Endothelial cell of umbilical vein (primary cell): Measurements from ENCODE around the gene LAMB1.

ENCODE experiments used
- CTCF ChIP-seq, 2 donors: IDR thresholded peaks; 1 replicate in 1 of 2; 2 replicates in 1 of 2; pipeline ENCODE4 v1.5.1; 2011; ENCODE audit warnings: low read length in 2 of 2, mild to moderate bottlenecking in 2 of 2, moderate library complexity in 2 of 2, control low read depth in 1 of 2, inconsistent platforms in 1 of 2, low read depth in 1 of 2; ENCODE audit not compliant: insufficient read depth in 1 of 2; ENCODE audit errors: extremely low read depth in 1 of 2
- MYC ChIP-seq: IDR thresholded peaks from one replicate; pipeline ENCODE4 v1.6.1; 2011; ENCODE audit warnings: mild to moderate bottlenecking, low read depth, low read length
- POLR2A ChIP-seq: IDR thresholded peaks from 2 replicates; pipeline ENCODE4 v1.6.1; 2012; ENCODE audit warnings: low read depth, mild to moderate bottlenecking, control low read depth, low read length
- POLR2AphosphoS5 ChIP-seq: IDR thresholded peaks from 2 replicates; pipeline ENCODE4 v1.6.1; 2012; ENCODE audit warnings: low read depth, mild to moderate bottlenecking, control low read depth, low read length, moderate library complexity; ENCODE audit not compliant: insufficient read depth

GRCh38 chr7:108034586-108034985 is 31.6 kb upstream of the LAMB1 start:
- TF ChIP-seq CTCF (IDR thresholded peaks at IDR 0.05; ENCODE audit: extremely low read depth in 1 of 2, insufficient read depth in 1 of 2, low read depth in 1 of 2, low read length in 2 of 2) (no peak), POLR2A (no peak), POLR2AphosphoS5 (no peak), MYC (no peak)
